ENCODE measurements around the gene AXIN2.
A peak's percentile ranks its signal among the peaks of the same experiment; 100 is the strongest.
"Not testable (repeated sequence)": the region's sequence is repeated elsewhere in the genome, so short reads cannot be mapped to it uniquely, and the experiment has no call there.

The AXIN2 gene

DNA sequence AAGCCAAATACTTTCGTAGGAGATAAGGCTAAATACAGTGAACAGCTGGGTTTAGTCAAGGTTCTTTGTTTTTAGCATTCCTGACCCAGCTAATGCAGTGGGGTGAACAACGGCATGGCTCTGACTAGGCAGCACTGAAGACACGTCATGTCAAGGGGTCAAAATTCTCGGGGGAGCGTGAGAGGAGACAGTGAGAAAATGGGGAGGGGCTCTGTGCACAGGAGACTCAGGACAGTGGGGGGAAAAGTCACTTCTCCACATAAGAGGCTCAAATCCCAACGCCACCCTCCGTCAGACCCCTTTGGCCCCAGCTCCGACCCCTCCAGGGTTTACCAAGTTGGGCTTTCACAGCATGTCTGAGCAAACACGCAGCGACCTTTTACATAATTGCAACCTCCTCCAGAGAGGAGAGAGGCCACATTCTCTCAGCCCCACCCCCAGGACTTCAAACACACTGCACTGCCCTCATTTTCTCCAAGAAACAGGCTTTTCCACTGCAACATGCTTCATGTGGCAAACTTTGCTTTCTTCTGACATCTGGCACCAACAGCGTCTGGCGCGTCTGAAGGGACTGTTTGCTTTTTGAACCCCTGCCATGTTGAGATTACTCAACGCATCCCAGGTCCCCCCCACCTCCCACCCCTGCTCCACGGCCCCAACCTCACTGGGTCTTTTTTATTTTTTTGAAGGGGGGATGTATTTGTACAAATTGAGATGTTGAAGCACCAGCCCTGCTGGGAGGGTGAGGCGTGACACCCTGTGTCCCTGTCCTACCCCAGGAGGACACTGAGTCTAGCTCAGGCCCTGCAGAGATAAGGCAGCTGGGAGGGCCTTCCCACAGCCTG, 30.0 kb downstream of the AXIN2 start:
- TF ChIP-seq, protein P1, sequence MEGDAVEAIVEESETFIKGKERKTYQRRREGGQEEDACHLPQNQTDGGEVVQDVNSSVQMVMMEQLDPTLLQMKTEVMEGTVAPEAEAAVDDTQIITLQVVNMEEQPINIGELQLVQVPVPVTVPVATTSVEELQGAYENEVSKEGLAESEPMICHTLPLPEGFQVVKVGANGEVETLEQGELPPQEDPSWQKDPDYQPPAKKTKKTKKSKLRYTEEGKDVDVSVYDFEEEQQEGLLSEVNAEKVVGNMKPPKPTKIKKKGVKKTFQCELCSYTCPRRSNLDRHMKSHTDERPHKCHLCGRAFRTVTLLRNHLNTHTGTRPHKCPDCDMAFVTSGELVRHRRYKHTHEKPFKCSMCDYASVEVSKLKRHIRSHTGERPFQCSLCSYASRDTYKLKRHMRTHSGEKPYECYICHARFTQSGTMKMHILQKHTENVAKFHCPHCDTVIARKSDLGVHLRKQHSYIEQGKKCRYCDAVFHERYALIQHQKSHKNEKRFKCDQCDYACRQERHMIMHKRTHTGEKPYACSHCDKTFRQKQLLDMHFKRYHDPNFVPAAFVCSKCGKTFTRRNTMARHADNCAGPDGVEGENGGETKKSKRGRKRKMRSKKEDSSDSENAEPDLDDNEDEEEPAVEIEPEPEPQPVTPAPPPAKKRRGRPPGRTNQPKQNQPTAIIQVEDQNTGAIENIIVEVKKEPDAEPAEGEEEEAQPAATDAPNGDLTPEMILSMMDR (IDR thresholded peaks at IDR 0.05; ENCODE audit: insufficient read depth, low read depth, low read length, missing control alignments): peak; percentile 6
- H3K4me3 ChIP-seq (ENCODE audit: low read depth, low read length): no peak overlapping the region
- DNase-seq (ENCODE audit: low read depth): no peak

DNA sequence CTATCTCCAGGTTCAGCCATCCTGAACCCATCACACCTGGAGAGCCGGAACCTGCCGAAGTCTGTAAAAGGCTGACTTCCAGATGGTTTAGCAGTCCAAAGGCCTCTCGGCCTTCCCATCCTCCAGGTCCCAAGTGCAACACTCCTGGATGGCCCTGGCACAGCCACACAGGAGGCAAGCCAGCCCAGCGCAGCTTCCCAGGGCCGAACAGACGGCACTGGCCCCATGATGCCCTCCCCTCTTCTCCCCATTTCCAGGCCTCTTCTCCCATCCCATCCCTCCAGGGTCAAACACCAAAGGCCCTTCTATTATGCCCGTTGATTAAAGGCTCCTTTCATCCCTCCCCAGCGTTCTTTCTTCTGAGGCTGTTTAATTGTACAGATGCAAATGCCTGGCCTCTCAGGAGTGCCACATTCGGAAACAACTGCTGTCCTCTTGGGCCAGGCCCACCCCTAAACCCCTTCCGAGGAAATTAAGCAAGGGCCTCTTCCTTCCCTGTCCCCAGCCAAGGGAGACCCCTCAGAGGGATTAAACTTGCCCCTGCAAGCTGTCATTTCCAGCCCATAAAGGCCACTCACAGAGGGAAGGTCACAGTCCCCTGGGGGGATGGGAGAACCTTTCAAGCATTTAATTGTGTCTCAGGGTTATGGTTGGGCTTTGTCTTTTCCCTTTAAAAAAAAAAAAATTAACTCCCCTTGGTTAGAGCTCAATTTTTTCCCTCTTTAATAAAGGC, 30.8 kb downstream of the AXIN2 start:
- H3K4me3 ChIP-seq (ENCODE audit: low read depth, low read length): no peak overlapping the region
- TF ChIP-seq, protein P1 (IDR thresholded peaks at IDR 0.05; ENCODE audit: insufficient read depth, low read depth, low read length, missing control alignments): no peak
- no peak for DNase-seq (ENCODE audit: low read depth)

DNA sequence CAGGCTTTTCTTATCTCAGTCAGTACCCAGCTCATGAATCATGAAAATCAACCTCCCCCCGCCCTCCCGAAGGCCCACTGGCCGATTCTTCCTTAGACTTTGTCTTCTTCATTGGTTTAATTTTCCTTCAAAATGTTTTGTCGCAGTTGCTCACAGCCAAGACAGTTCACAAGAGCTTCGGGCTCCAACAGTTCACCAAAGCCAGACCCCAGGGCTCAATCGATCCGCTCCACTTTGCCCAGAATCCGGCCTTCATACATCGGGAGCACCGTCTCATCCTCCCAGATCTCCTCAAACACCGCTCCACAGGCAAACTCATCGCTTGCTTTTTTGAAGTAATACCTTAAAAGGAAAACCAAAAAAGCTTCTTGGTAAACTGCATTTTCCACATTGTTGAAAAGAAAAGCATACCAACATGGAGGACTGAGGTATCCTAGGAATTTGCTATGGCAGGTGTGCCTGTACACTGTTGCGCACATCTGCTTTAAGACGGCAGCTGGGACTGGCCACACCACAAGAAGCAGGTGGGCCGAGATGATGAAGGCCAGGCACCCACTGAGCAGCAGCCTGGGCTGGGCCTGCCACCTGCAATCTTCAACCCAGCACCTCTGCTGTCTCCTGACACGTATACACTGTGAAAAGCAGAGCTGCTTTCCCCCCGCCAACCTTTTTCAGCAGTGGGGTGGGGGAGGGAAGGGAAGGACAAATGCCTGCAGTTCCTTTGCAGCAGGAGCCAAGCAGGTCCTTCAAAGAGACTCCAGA, 31.5 kb downstream of the AXIN2 start:
- no peak for DNase-seq (ENCODE audit: low read depth)
- H3K4me3 ChIP-seq (ENCODE audit: low read depth, low read length): no peak overlapping the region
- TF ChIP-seq, protein P1 (IDR thresholded peaks at IDR 0.05; ENCODE audit: insufficient read depth, low read depth, low read length, missing control alignments): no peak

DNA sequence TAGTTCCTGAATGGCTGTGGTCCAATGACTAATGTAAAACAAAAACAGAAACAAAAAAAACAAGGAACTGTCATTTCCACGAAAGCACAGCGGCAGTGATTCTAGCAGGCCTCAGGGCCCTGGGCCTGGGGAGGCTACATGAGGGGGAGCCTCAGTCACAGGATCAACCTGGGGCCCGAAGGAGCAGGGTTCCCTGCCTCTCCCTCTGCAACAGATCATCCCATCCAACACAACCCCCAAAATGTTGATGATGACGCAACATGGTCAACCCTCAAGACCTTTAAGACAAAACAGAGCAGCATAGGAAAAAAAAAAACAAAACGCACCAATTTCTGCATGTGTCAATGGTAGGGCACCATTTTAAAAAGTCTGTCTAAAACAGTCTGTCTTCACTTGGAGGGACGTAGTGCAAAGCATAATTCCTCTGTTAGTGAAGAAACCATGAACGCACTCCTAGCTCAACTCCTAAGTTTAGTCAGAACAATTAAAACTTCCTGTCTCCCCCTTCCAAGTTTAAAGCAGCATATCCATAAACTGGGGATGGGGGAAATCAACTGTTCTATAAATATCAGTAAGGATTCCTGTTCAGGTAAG, 32.3 kb downstream of the AXIN2 start:
- TF ChIP-seq, protein P1 (IDR thresholded peaks at IDR 0.05; ENCODE audit: insufficient read depth, low read depth, low read length, missing control alignments): no peak
- DNase-seq (ENCODE audit: low read depth): no peak
- H3K4me3 ChIP-seq (ENCODE audit: low read depth, low read length): no peak overlapping the region

DNA sequence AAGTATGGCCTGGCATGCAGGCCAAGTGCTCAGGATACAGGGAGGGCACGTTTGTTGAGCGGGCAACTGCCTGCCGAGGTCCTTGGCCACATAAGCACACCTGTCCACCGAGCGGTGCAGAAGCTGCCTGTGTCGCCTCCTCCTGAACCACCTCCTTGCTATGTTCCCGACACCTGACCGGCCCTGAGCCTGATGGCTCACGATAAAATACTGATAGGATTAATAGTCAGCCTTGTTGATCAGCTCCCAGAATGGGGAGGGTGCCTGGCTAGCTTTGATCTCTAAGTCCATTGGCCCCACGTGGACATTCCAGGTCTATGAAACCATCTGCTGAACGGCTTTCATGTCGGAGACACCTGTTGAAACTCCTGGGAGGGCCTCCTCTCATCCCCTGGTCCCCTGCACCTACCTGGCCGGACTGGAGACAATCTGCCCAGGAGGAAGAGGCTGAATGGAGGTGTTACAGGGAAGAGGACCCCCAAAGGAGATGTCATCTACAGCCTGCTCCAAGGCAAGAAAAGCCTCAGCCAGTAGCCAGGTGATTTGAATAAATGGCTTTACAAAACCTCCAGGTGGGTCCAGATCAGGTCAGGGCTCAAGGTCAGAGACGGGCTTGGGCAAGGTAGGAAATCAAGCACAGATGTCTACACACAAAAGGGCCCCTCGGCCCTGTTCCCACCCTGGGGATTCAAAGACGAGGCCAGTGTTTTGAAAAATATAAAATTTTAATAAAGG, 33.4 kb downstream of the AXIN2 start:
- TF ChIP-seq, protein P1 (IDR thresholded peaks at IDR 0.05; ENCODE audit: insufficient read depth, low read depth, low read length, missing control alignments): no peak
- no peak overlapping the region for H3K4me3 ChIP-seq (ENCODE audit: low read depth, low read length)
- no peak for DNase-seq (ENCODE audit: low read depth)

DNA sequence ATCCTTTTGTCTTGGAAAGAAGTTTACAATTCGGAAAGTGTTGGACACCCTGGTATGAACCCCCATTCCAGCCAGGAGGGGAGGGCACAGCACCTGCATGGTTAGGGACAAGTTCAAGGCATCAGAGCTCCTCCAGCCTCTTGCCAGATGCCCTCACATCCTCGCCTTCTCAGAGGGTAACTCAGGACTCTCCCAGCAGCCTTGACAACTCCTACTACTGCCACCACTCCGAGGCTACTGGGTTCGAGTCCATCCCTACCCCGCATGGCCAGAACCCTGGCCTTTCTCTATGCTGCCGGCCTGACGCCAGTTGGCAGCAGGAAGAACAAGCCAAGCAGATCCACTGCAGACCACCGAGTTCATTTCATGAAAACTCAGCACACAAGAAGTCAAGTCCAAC, 34.1 kb downstream of the AXIN2 start:
- TF ChIP-seq, protein P1 (IDR thresholded peaks at IDR 0.05; ENCODE audit: insufficient read depth, low read depth, low read length, missing control alignments): no peak
- DNase-seq (ENCODE audit: low read depth): no peak
- no peak overlapping the region for H3K4me3 ChIP-seq (ENCODE audit: low read depth, low read length)

DNA sequence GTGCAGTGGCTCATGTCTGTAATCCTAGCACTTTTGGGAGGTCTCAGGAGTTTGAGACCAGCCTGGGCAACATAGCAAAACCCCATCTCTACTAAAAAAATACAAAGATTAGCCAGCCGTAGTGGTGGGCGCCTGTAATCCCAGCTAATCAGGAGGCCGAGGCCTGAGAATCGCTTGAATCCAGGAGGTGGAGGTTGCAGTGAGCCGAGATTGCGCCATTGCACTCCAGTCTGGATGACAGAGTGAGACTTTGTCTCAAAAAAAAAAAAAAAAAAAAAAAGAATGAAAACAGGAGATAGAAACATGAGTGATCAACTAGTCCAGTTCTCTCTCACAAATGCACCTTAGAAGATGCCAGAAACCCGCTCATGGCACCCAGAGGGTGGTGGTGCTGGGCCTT, 34.6 kb downstream of the AXIN2 start:
- H3K4me3 ChIP-seq (ENCODE audit: low read depth, low read length); DNase-seq (ENCODE audit: low read depth): not testable (repeated sequence)
